ENCODE results near the gene TUBB4B.

- TF ChIP-seq CTCF (IDR thresholded peaks at IDR 0.05; ENCODE audit: borderline replicate concordance, extremely low read depth, low read length, poor library complexity, severe bottlenecking) (no peak), EZH2 (IDR thresholded peaks at IDR 0.05; ENCODE audit: borderline replicate concordance, low read depth, low read length, severe bottlenecking) (no peak)
Observed at GRCh38 chr9:137205126-137206069, 35.7 kb upstream of the TUBB4B start, which contains the start of the genes NDOR1 and TMEM203.

All from DND-41 (cell line).